ENCODE data around the gene C20orf141.

DNA sequence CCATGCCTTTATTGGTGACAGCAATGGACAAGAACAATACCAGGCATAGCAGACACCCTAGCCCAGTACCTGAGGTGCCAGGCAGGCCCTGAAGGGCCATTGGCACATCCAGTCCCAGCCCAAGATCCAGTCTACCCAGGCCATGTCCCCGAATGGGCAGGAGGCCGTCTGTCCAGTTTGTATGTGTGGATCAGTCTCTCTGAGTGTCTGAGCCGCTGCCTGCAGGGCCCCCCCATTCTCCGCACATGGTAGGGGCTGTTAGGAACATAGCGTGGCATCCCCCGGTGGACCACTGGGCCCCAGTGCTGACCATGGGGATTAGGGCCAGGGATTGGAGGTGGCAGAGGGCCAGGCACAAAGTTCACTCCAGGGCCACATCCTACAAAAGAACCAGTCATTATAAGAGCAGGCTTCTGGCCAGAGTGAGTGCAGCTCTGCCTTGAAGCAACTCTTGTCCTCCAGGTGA lies 20.6 kb downstream of the C20orf141 start:
- TF ChIP-seq, protein P1, sequence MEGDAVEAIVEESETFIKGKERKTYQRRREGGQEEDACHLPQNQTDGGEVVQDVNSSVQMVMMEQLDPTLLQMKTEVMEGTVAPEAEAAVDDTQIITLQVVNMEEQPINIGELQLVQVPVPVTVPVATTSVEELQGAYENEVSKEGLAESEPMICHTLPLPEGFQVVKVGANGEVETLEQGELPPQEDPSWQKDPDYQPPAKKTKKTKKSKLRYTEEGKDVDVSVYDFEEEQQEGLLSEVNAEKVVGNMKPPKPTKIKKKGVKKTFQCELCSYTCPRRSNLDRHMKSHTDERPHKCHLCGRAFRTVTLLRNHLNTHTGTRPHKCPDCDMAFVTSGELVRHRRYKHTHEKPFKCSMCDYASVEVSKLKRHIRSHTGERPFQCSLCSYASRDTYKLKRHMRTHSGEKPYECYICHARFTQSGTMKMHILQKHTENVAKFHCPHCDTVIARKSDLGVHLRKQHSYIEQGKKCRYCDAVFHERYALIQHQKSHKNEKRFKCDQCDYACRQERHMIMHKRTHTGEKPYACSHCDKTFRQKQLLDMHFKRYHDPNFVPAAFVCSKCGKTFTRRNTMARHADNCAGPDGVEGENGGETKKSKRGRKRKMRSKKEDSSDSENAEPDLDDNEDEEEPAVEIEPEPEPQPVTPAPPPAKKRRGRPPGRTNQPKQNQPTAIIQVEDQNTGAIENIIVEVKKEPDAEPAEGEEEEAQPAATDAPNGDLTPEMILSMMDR (IDR thresholded peaks at IDR 0.05) = no peak
- TF ChIP-seq POLR2A (IDR thresholded peaks at IDR 0.05) (no peak), EP300 (IDR thresholded peaks at IDR 0.05) (no peak)
